D721Med (cell line): ENCODE data around the gene PCDHGA3.

Experiments used
- DNase-seq: peaks from one replicate; pipeline ENCODE4 v3.0.0; 2011; ENCODE audit warnings: low spot score; ENCODE audit not compliant: insufficient read length
- FAIRE-seq: peaks from 2 replicates; lab custom pipeline; 2011; peaks lifted over from hg19 to GRCh38; lab: Jason Lieb, UNC
- TF ChIP-seq, protein P1 (sequence below): IDR thresholded peaks from 2 replicates; pipeline ENCODE4 v1.5.1; 2012; ENCODE audit warnings: mild to moderate bottlenecking, control low read depth; ENCODE audit not compliant: insufficient read depth; ENCODE audit errors: missing control alignments

The PCDHGA3 gene

DNA sequence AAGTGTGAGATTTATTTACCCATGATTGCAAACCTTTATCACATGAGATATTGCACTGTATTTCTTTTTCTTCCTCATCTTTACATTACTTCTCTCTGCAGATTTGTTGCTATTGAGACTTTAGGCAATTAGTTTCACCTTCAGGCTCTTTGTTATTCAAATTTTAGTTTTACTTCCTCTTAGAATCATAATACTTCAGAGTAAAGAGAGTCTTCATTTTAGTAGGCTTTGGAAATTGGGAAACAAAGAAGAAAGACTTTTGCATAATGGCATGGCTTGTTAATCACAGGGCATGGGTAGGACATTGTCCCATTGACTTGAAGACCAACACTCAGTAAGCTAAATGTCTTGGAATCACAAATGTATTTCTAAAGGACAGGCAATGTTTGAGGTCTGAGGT is 19.1 kb downstream of the PCDHGA3 start:
- FAIRE-seq, result no peak

DNA sequence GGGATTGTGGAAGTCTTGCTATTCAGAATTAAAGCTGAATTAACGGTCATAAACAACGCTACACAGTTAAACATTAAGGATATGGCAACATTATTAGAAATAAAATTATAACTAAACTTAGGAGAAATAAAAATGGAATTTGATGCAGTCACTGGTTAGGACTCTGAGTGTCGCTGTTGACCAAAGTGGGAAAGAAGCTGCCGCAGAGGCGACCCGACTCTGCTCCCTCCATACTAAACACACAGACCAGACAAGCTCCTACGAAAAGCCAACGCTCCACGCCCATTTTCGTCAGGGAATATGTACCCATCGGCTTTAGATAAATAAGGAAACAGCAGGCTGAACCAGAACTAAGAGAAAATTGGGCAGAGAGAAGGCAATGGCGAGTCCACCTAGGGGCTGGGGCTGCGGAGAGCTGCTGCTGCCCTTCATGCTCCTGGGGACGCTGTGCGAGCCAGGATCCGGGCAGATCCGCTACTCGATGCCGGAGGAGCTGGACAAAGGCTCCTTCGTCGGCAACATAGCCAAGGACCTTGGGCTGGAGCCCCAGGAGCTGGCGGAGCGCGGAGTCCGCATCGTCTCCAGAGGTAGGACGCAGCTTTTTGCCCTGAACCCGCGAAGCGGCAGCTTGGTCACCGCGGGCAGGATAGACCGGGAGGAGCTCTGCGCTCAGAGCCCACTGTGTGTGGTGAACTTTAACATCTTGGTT is 20.5 kb downstream of the PCDHGA3 start, which contains the start of gene PCDHGA5:
Gene PCDHGA5 (plus strand): TSS at position 211 of the 709 bp plus-strand sequence. CDS start 169 bp downstream, at position 380.
- DNase-seq, result no peak
- TF ChIP-seq, protein P1, sequence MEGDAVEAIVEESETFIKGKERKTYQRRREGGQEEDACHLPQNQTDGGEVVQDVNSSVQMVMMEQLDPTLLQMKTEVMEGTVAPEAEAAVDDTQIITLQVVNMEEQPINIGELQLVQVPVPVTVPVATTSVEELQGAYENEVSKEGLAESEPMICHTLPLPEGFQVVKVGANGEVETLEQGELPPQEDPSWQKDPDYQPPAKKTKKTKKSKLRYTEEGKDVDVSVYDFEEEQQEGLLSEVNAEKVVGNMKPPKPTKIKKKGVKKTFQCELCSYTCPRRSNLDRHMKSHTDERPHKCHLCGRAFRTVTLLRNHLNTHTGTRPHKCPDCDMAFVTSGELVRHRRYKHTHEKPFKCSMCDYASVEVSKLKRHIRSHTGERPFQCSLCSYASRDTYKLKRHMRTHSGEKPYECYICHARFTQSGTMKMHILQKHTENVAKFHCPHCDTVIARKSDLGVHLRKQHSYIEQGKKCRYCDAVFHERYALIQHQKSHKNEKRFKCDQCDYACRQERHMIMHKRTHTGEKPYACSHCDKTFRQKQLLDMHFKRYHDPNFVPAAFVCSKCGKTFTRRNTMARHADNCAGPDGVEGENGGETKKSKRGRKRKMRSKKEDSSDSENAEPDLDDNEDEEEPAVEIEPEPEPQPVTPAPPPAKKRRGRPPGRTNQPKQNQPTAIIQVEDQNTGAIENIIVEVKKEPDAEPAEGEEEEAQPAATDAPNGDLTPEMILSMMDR, result no peak
- FAIRE-seq, result no peak

More for the DNA sequence above, 19.1 kb downstream of the PCDHGA3 start:
- DNase-seq, result no peak
- TF ChIP-seq, protein P1, result no peak

DNA sequence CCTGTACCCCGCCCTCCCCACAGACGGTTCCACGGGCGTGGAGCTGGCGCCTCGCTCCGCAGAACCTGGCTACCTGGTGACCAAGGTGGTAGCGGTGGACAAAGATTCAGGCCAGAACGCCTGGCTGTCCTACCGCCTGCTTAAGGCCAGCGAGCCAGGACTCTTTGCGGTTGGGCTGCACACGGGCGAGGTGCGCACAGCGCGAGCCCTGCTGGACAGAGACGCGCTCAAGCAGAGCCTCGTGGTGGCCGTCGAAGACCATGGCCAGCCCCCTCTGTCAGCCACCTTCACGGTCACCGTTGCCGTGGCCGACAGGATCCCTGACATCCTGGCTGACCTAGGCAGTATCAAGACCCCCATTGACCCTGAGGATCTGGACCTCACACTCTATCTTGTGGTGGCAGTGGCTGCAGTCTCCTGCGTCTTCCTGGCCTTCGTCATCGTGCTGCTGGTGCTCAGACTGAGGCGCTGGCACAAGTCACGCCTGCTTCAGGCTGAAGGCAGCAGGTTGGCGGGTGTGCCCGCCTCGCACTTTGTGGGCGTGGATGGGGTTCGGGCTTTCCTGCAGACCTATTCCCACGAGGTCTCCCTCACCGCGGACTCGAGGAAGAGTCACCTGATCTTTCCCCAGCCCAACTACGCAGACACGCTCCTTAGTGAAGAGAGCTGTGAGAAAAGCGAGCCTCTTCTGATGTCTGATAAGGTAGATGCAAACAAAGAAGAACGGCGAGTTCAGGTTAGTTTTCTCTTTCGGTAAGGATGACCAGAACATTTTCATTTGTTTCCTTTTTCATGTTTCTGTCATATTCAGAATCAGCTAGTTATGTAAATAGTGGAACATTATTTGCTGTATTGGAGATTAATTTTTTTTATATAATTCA is 22.6 kb downstream of the PCDHGA3 start:
- TF ChIP-seq, protein P1, result no peak
- no peak for FAIRE-seq
- no peak for DNase-seq

DNA sequence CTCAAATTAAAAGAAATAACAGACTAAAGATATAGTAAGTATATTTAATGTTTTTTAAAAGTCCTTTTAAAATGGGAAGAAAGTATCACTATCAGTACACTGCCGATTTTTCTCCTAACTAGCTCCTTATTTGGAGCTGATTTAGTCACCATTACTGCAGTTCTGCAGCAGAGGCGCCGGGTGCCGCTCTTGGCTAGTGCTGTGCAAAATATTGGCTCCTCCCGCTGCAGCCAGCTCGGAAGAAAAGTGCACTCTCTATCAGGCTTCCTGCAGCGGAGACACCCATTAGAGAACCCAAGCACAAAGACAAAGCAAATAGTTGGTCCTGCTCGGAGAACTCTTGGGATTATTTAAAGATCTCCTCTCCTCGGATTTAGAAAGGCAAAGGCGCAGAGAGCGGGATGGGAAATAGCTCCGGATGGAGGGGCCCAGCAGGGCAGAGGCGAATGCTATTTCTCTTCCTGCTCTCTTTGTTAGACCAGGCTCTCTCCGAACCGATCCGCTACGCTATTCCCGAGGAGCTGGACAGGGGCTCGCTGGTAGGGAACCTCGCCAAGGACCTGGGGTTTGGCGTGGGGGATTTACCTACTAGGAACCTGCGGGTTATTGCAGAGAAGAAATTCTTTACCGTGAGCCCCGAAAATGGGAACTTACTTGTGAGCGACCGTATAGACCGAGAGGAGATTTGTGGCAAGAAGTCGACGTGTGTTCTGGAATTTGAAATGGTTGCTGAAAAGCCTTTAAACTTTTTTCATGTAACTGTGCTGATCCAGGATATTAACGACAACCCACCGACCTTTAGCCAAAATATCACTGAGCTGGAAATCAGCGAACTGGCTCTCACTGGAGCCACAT is 26.6 kb downstream of the PCDHGA3 start, which contains the start of gene PCDHGB3:
Gene PCDHGB3 (plus strand): TSS at position 249 of the 855 bp plus-strand sequence. CDS start 153 bp downstream, at position 402.
- FAIRE-seq, result no peak
- TF ChIP-seq, protein P1, result no peak
- DNase-seq, result no peak

DNA sequence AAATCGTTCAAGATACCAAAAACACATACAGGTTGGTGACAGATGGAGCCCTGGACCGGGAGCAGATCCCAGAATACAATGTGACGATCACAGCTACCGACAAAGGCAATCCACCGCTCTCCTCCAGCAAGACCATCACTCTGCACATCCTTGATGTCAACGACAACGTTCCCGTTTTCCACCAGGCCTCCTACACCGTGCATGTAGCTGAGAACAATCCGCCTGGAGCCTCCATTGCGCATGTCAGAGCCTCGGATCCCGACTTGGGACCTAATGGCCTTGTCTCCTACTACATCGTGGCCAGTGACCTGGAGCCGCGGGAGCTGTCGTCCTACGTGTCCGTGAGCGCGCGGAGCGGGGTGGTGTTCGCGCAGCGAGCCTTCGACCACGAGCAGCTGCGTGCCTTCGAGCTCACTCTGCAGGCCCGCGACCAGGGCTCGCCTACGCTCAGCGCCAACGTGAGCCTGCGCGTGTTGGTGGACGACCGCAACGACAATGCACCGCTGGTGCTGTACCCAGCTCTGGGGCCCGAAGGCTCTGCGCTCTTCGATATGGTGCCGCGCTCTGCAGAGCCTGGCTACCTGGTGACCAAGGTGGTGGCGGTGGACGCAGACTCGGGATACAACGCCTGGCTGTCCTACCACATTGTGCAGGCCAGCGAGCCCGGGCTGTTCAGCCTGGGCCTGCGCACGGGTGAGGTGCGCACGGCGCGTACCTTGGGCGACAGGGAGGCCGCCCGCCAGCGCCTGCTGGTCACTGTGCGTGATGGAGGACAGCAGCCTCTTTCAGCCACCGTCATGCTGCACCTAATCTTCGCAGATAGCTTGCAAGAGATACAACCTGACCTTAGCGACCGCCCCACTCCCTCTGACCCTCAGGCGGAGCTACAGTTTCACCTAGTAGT is 28.2 kb downstream of the PCDHGA3 start:
- no peak for FAIRE-seq
- TF ChIP-seq, protein P1, result no peak

More for the DNA sequence above, 28.2 kb downstream of the PCDHGA3 start:
- DNase-seq, result no peak
